NB4 (cell line): ENCODE measurements around the gene GAS1.

ENCODE experiments used
- DNase-seq: peaks from one replicate; pipeline ENCODE4 v3.0.0; 2010; ENCODE audit warnings: low read depth
- H3K4me3 ChIP-seq: one replicate; pipeline ENCODE4 v1.5.1; 2011; ENCODE audit warnings: mild to moderate bottlenecking, low read depth, low read length, moderate library complexity
- CTCF ChIP-seq: IDR thresholded peaks from one replicate; pipeline ENCODE4 v1.5.1; 2012; ENCODE audit warnings: low read depth, low read length
- MAX ChIP-seq: IDR thresholded peaks from 2 replicates; pipeline ENCODE4 v1.6.1; 2011; ENCODE audit warnings: low read depth, low read length
- MYC ChIP-seq: IDR thresholded peaks from 2 replicates; pipeline ENCODE4 v1.6.1; 2011; ENCODE audit warnings: low read depth, low read length
- POLR2A ChIP-seq: IDR thresholded peaks from 2 replicates; pipeline ENCODE4 v1.6.1; 2011; ENCODE audit warnings: mild to moderate bottlenecking; ENCODE audit not compliant: insufficient read length; ENCODE audit errors: extremely low read depth

Gene GAS1

GRCh38 chr9:86909388-86909787 lies 37.9 kb downstream of the GAS1 start:
- TF ChIP-seq MAX (no peak), CTCF (no peak), MYC (no peak)
- DNase-seq: no peak

GRCh38 chr9:86908261-86908660 lies 39.0 kb downstream of the GAS1 start:
- DNase-seq: no peak
- TF ChIP-seq MAX: no peak
- no peak for TF ChIP-seq POLR2A
- no peak overlapping the region for H3K4me3 ChIP-seq

More at GRCh38 chr9:86909388-86909787, 37.9 kb downstream of the GAS1 start:
- H3K4me3 ChIP-seq: no peak overlapping the region

GRCh38 chr9:86907346-86907745 lies 40.0 kb downstream of the GAS1 start:
- no peak for DNase-seq
- no peak overlapping the region for H3K4me3 ChIP-seq
- TF ChIP-seq POLR2A (no peak), MYC (no peak), MAX (no peak), CTCF (no peak)

GRCh38 chr9:86903734-86904085 lies 43.6 kb downstream of the GAS1 start:
- DNase-seq: no peak
- TF ChIP-seq MAX: no peak
- no peak overlapping the region for H3K4me3 ChIP-seq

- no peak overlapping the region for H3K4me3 ChIP-seq
- TF ChIP-seq MAX (no peak), CTCF (no peak), MYC (no peak), POLR2A (no peak)
- DNase-seq: no peak
Measured at GRCh38 chr9:86902991-86903733, 44.1 kb downstream of the GAS1 start.

GRCh38 chr9:86902586-86902985 lies 44.7 kb downstream of the GAS1 start:
- DNase-seq: no peak
- no peak overlapping the region for H3K4me3 ChIP-seq
- TF ChIP-seq MAX: no peak

- DNase-seq: no peak
- TF ChIP-seq CTCF: no peak
- no peak for TF ChIP-seq POLR2A
- TF ChIP-seq MAX: no peak
- TF ChIP-seq MYC: no peak
- H3K4me3 ChIP-seq: no peak overlapping the region
Measured at GRCh38 chr9:86902176-86902575, 45.1 kb downstream of the GAS1 start.
